GM12865 (cell line): ENCODE results near the gene UNC45A.

Experiments used
- DNase-seq: peaks from one replicate; pipeline ENCODE4 v3.0.0; 2010; ENCODE audit warnings: low read depth
- H3K4me3 ChIP-seq: 2 replicates; pipeline ENCODE4 v1.5.1; 2011; ENCODE audit warnings: mild to moderate bottlenecking, low read depth, low read length, control low read depth
- TF ChIP-seq, protein P1 (sequence below): IDR thresholded peaks from 2 replicates; pipeline ENCODE4 v1.5.1; 2011; ENCODE audit warnings: low read length, control low read depth, low read depth, inconsistent platforms; ENCODE audit not compliant: insufficient read depth; ENCODE audit errors: missing control alignments

Gene UNC45A

DNA sequence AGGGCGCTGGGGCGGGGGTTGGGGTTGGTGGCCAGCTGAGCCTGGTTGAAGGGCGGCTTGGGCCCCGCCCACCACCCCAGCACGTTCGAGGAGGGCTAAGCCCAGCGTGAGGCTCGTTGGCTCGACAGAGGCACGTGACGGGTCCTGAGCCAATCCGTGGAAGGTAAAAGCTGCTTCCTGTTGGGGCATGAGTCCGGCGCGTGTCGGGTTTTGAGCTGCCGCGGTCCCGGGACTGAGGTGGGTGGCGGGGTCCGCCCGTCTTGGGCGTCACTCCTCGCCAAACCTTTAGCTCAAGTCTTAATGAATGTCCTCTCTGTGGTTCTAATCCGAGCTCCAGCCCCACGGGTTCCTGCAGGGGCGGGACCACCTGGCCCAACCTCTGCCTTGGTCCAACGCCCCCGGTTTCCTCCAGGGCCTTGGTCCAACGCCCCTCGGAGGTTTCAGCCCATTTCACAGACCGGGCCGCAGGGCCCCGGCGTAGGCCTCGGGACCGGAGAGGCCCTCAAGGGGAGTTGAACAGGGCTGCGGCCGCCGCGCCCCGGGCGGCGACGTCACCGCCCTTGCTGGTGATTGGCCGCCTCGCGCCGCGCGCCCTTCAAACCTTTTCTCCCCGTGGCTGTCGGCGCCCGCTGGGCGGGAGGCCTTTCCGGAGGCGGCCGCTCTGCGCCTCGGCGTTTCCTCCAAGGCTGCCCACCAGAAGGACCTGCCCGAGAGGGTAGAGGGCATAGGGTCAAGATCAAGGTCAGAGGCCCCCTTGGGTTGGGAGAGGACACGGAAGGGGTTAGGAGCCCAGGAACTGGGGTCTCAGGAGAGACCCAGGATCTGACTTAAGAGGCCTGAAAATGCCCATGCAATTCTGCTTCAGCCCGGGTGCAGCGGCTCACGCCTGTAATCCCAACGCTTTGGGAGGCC, 19.9 kb downstream of the UNC45A start, which contains the start of gene RCCD1:
RCCD1 (plus strand) TSS at position 173 of the 912 bp plus-strand sequence. CDS start 1,851 bp downstream, outside the sequence.
- TF ChIP-seq, protein P1, sequence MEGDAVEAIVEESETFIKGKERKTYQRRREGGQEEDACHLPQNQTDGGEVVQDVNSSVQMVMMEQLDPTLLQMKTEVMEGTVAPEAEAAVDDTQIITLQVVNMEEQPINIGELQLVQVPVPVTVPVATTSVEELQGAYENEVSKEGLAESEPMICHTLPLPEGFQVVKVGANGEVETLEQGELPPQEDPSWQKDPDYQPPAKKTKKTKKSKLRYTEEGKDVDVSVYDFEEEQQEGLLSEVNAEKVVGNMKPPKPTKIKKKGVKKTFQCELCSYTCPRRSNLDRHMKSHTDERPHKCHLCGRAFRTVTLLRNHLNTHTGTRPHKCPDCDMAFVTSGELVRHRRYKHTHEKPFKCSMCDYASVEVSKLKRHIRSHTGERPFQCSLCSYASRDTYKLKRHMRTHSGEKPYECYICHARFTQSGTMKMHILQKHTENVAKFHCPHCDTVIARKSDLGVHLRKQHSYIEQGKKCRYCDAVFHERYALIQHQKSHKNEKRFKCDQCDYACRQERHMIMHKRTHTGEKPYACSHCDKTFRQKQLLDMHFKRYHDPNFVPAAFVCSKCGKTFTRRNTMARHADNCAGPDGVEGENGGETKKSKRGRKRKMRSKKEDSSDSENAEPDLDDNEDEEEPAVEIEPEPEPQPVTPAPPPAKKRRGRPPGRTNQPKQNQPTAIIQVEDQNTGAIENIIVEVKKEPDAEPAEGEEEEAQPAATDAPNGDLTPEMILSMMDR = no peak
- DNase-seq = peak; percentile 97

DNA sequence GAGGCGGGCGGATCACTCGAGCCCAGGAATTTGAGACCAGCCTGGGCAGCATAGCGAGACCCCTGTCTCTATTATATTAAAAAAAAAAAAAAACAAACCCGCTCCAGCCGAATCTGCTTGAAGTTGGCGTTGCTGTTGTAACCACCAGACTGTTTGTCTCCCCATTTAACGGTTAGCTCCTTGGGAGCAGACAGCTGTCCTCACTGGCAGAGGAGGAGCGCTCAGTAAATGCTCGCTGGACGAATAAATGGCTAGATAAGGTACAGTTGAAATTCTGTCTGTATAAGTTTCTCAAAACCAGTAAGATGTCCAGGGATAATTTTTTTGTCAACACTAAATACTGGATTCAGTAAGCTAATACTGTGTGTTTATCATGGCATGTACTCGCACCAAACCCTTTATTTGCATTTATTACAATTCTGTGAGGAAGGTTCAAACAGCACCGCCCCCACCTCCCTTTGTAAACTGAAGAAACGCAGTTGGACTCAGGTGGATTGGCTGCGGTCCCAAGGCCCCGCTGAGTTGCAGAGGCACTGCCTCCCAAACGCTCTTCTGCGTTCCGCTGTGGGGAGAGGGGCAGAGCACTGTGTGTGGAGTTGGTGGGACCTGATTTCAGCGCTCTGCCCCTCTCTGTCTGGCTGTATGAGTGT, 20.7 kb downstream of the UNC45A start:
- peak overlapping the region; percentile 79 for H3K4me3 ChIP-seq
- TF ChIP-seq, protein P1 = no peak
- peak; percentile 58 for DNase-seq

More for the DNA sequence above, 19.9 kb downstream of the UNC45A start, which contains the start of gene RCCD1:
- peak within 1 kb of the TSS; percentile 79 for H3K4me3 ChIP-seq

DNA sequence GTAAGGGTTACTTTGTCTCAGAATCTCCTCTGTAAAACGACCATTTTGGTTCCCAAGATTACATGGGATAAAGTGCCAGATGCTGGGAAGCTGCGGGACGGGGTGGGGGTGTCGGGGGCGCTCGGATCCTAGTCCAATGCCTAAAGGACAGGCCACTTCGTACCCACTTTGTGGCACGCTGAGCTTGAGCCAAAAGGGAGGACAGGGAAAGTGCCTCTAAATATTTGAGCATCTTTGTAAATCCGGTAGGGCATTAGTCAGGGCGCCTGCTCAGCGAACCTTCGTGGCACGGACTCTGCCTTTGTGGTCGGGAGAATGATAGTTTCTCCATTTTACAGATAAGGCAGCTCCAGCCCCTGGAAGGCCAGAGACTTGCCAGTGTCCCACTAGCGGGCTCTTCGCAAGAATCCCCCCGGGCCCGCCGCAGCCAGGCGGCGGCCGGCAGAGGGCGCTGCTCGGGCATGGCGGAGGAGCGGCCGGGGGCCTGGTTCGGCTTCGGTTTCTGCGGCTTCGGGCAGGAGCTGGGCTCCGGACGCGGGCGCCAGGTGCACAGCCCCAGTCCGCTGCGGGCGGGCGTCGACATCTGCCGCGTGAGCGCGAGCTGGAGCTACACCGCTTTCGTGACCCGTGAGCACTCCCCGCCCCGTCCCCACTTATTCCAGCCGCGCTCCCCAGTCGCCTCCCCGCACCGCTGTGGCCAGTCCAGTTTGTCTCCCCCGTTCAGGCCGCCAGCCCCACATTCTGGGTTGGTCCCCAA, 21.4 kb downstream of the UNC45A start:
- DNase-seq = peak; percentile 86
- TF ChIP-seq, protein P1 = peak; percentile 95
- H3K4me3 ChIP-seq = peak overlapping the region; percentile 79

DNA sequence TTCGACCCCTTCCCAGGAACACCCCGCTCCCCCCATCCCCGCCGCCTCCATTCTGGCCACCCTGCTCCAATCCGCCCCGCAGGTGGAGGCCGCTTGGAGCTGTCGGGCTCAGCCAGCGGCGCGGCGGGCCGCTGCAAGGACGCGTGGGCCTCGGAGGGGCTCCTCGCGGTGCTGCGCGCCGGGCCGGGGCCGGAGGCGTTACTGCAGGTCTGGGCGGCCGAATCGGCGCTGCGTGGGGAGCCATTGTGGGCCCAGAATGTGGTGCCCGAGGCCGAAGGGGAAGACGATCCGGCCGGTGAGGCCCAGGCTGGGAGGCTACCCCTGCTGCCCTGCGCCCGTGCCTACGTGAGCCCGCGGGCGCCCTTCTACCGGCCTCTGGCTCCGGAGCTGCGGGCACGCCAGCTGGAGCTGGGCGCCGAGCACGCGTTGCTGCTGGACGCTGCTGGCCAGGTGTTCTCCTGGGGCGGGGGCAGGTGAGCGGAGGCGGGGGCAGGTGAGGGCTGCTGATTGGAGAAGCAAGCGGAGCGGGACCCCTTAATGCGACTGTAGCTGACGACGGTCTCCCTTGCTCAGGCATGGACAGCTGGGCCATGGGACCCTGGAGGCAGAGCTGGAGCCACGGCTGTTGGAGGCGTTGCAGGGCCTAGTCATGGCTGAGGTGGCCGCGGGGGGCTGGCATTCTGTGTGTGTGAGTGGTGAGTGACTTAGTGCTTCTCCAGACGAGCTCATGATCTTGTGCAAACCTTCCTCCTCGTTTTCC, 22.1 kb downstream of the UNC45A start:
- peak overlapping the region; percentile 79 for H3K4me3 ChIP-seq
- DNase-seq = no peak
- TF ChIP-seq, protein P1 = no peak

DNA sequence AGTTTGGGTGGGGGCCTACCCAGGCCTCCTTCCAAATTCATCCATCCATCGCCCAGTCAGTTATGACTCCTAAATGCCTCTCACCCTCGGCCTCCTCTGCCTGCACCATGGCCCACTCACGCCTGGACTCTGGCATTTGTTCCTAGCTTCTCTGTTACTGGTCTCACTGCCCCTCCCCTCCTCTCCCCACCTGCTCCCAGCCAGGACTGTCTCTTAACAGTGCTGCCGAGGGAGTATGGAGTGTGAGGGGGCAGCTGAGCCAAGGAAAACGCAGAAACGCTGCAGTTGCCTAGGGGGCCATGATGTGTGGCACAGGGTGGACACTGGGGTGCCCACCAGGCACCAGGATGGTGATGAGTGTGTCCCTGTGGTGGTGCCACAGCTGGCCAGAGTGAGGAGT, 22.7 kb downstream of the UNC45A start:
- TF ChIP-seq, protein P1 = no peak
- no peak overlapping the region for H3K4me3 ChIP-seq
- no peak for DNase-seq

DNA sequence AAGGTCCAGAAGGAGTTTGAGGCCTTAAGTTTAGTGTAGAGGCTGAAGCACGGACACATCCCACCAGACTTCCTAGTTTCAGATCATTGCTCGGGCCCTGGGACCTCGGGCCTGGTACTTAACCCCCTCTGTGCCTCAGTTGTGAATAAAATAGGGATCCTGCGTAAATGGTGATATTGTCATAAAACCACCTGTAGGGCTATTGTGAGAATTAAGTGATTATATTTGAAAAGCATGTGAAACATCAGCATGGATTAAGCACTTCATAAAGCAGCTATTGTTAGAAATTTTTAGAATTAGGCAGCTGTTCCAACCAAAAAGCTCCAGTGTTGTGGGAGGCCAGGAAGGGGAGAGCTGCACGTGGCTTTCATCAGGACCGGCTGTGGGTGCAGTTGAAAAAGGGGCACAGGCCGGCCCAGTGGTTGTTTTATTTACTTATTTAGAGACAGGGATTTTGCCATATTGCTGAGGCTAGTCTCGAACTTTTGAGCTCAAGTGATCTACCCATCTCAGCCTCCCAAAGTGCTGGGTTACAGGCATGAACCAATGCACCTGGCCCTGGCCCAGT, 24.0 kb downstream of the UNC45A start:
- no peak for DNase-seq
- no peak overlapping the region for H3K4me3 ChIP-seq
- TF ChIP-seq, protein P1 = no peak
